Bronchial epithelial cell (primary cell): ENCODE measurements around the gene SNX25. TPM values are rescaled to one million over a fixed set of nuclear protein-coding genes. Genes with fewer than 3 reads are reported as not detected.
A peak's percentile ranks its signal among the peaks of the same experiment; 100 is the strongest.
"Not testable (repeated sequence)": the region's sequence is repeated elsewhere in the genome, so short reads cannot be mapped to it uniquely, and the experiment has no call there.

Experiments used
- DNase-seq: peaks from one replicate; pipeline ENCODE4 v3.0.0-alpha.2; 2010; ENCODE audit warnings: low read depth
- FAIRE-seq: peaks from 2 replicates; lab custom pipeline; 2011; peaks lifted over from hg19 to GRCh38; lab: Jason Lieb, UNC
- H3K27me3 ChIP-seq: 2 replicates; pipeline ENCODE4 v1.5.1; 2011; ENCODE audit warnings: low read length; ENCODE audit not compliant: control insufficient read depth, insufficient read depth
- H3K36me3 ChIP-seq: 2 replicates; pipeline ENCODE4 v1.5.1; 2011; ENCODE audit warnings: low read length; ENCODE audit not compliant: control insufficient read depth, insufficient read depth
- H3K4me3 ChIP-seq: 2 replicates; pipeline ENCODE4 v1.5.1; 2011; ENCODE audit warnings: mild to moderate bottlenecking, low read depth, low read length, control low read depth
- total RNA-seq: library from RNA; depleted of rRNA; stranded (reverse); fragments of >200 nt; gene quantifications from 2 replicates; pipeline ENCODE4 v1.2.1, GENCODE V29; 2014
- TF ChIP-seq, protein P1 (sequence below): IDR thresholded peaks from 2 replicates; pipeline ENCODE4 v1.5.1; 2011; ENCODE audit warnings: mild to moderate bottlenecking, moderate library complexity, low read length, control low read depth, inconsistent platforms; ENCODE audit not compliant: insufficient read depth, severe bottlenecking

Gene SNX25
- total RNA-seq, 1 donor from 2014 or later: 18.4 TPM

DNA sequence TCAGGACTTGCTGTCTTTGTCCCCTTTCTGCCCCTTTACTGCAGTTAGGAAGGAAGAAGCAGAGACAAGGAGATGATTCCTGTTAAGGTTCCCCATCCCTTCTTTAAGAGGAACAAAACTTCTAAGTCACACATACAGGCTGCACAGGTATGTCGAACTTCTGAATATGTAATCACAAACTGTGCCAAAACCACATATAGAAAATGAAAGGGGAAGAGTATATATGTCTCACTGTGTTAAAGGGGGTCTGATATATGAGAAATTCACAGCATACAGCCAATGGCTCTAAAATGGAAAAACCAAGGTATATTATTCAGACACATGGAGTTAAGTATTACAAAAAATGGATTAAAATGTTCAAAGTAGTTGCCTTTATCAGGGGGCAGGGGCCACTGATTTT is 17.3 kb upstream of the SNX25 start:
- Histone ChIP-seq H3K27me3 (no peaks in the 10 kb centered on the region), H3K36me3 (peaks cover 9% of the 10 kb centered on the region), H3K4me3 (no peak overlapping the region)
- FAIRE-seq: no peak
- no peak for DNase-seq
- TF ChIP-seq, protein P1, sequence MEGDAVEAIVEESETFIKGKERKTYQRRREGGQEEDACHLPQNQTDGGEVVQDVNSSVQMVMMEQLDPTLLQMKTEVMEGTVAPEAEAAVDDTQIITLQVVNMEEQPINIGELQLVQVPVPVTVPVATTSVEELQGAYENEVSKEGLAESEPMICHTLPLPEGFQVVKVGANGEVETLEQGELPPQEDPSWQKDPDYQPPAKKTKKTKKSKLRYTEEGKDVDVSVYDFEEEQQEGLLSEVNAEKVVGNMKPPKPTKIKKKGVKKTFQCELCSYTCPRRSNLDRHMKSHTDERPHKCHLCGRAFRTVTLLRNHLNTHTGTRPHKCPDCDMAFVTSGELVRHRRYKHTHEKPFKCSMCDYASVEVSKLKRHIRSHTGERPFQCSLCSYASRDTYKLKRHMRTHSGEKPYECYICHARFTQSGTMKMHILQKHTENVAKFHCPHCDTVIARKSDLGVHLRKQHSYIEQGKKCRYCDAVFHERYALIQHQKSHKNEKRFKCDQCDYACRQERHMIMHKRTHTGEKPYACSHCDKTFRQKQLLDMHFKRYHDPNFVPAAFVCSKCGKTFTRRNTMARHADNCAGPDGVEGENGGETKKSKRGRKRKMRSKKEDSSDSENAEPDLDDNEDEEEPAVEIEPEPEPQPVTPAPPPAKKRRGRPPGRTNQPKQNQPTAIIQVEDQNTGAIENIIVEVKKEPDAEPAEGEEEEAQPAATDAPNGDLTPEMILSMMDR: no peak

DNA sequence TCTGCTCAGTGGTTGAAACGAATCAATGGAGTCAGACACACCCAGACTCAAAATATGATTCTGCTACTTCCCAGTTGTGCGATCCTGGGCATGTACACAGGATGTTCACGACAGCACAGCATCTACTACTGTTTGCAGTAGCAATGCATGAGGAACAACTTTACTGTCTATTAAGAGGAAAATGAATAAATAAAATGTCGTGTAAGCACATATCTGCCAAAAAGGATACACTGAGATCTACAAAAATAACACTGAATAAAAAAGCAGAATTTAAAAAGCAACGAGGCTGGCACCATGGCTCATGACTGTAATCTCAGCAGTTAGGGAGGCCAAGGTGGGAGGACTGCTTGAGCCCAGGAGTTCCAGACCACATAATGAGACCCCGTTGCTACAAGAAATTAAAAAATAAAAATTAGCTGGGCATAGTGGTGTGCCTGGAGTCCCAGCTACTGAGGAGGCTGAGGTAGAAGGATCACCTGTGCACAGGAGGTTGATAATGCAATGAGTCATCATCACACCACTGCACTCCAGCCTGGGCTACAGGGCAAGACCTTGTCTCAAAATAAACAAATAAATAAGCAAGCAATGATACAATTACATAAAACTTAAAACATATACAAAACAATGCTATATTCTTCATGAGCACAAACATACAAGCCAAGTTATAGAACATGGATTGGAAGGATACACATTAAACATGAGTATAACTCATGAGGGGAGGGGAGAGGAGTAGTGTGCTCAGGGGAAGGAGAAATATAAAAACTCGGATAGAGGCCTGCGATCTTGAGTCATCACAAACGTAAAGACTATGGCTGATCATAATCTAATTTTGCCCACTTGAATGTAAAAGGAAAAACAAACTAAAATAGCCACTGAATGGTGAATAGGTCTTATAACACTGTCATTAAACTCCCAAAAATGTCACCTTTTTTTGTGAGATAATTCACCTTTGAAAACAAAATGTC is 14.2 kb upstream of the SNX25 start:
- TF ChIP-seq, protein P1: no peak
- Histone ChIP-seq H3K36me3 (peaks cover 3% of the 10 kb centered on the region), H3K4me3 (no peak overlapping the region), H3K27me3 (no peaks in the 10 kb centered on the region)
- no peak for DNase-seq
- FAIRE-seq: no peak

DNA sequence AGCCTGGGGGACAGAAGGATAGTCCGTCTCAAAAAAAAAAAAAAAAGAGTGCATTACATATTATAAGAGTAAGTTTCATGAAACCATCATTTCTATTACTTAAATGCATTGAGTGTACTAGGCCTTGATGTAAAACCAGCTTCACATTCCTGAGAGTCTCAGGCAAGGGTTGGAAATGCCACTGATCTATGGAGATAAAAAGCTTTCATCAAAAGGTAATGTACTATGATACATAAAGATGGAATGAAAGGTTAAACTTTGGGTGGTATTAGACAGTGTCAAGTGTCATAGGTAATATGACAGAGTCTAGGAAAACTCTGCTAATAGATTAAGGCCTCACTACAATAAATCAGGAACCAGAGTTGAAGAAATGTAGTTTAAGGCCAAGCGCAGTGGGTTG is 13.0 kb upstream of the SNX25 start:
- no peaks in the 10 kb centered on the region for H3K27me3 ChIP-seq
- no peaks in the 10 kb centered on the region for H3K36me3 ChIP-seq
- FAIRE-seq: no peak
- H3K4me3 ChIP-seq: no peak overlapping the region
- TF ChIP-seq, protein P1: no peak
- no peak for DNase-seq

DNA sequence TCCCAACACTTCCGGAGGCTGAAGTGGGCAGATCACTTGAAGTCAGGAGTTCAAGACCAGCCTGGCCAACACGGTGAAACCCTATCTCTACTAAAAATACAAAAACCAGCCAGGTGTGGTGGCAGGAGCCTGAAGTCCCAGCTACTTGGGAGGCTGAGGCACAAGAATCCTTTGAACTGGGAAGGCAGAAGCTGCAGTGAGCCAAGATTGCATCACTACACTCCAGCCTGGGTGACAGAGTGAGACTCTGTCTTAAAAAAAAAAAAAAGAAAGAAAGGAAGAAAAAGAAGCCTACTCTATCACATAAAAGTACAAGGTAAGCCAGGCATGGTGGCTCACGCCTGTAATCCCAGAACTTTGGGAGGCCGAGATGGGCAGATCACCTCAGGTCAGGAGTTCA is 11.2 kb upstream of the SNX25 start:
- DNase-seq, H3K36me3 ChIP-seq, FAIRE-seq: not testable (repeated sequence)

DNA sequence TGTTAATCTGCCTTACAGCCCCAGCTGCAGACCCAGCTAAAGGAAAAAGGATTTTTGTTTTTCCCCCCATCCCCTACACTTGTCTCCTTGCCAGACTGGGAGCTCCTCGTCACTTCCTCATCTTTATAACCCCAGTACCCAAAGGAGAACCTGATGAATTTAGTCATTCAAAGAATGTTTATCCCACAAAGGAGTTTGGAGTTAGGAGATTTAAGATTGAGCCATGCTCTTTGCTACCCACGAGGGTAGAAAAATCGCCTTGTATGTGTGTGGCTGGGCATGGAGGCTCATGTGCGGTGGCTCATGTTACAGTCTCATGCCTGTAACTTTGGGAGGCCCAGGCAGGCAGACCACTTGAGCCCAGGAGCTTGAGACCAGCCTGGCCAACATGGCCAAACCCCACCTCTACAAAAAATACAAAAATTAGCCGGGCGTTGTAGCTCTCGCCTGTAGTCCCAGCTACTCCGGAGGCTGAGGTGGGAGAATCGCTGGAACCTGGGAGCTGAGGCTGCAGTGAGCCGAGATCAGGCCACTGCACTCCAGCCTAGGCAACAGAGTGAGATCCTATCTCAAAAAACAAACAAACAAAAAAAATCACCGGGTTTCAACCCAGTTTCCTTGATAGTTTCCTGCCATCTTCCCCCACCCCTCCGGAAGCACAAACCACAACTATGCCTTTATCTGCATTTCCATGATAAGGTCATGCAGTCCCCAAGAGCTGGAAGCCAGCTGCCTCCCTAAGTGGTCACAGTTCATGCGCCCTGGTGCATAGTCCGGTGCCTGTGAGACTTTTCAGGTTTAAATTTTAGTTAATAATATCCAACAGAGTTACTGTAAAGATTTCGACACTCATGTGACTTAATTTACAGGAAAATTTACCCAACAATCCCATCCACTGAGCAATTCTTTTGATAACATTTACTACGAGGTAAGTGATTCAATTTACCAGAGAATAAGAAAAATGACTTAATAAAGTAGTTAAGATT is 7.1 kb upstream of the SNX25 start:
- FAIRE-seq (no peak), DNase-seq (no peak)
- Histone ChIP-seq H3K27me3 (no peaks in the 10 kb centered on the region), H3K36me3 (no peaks in the 10 kb centered on the region), H3K4me3 (no peak overlapping the region)
- TF ChIP-seq, protein P1: no peak

More for the DNA sequence above, 11.2 kb upstream of the SNX25 start:
- H3K27me3 ChIP-seq, H3K4me3 ChIP-seq: not testable (repeated sequence)

DNA sequence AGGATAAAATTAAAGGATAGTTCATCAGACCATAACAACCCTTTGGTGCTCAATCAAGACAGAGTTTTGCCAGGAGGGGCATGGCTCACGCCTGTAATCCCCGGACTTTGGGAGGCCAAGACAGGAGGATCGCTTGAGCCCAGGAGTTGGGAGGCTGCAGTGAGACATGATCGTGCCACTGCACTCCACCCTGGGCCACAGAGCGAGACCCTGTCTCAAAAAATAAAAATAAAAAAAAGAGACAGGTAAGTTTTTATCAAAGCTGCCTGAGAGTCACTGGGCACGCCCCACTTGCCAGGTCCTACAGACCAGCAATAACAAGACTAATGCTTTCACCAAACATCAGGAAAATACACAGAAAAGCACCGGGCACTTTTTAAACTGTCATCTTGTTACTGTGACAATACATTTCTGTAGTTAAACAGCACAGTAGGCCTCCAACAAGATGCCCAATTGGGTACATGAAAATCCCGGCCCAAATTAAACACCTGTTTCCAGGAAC is 6.4 kb upstream of the SNX25 start:
- H3K36me3 ChIP-seq: no peaks in the 10 kb centered on the region
- TF ChIP-seq, protein P1: no peak
- DNase-seq: no peak
- peak overlapping the region; percentile 48 for H3K4me3 ChIP-seq
- H3K27me3 ChIP-seq: no peaks in the 10 kb centered on the region
- FAIRE-seq: no peak
